Brain microvascular endothelial cell (primary cell): ENCODE data around the gene OR10D3.

ENCODE experiments used
- DNase-seq: peaks from one replicate; pipeline ENCODE4 v3.0.0-alpha.2; 2020
- H3K27ac ChIP-seq: fragments of 250-450 bp; sonication (Bioruptor Pico); 2 replicates; pipeline ENCODE4 v1.5.1; 2020; ENCODE audit warnings: mild to moderate bottlenecking, moderate library complexity
- H3K27me3 ChIP-seq: fragments of 250-450 bp; sonication (Bioruptor Pico); replicated peaks from 2 replicates; pipeline ENCODE4 v1.5.1; 2020; ENCODE audit warnings: mild to moderate bottlenecking
- H3K36me3 ChIP-seq: fragments of 250-450 bp; sonication (Bioruptor Pico); replicated peaks from 2 replicates; pipeline ENCODE4 v1.5.1; 2020; ENCODE audit warnings: mild to moderate bottlenecking
- H3K4me3 ChIP-seq: 2 replicates; pipeline ENCODE4 v1.5.1; 2011; ENCODE audit warnings: low read depth, mild to moderate bottlenecking, control low read depth, low read length, moderate library complexity
- CTCF ChIP-seq: IDR thresholded peaks from 2 replicates; pipeline ENCODE4 v1.5.1; 2011; ENCODE audit warnings: low read depth, mild to moderate bottlenecking, moderate library complexity, low read length, control low read depth, inconsistent platforms; ENCODE audit errors: missing control alignments
- in situ Hi-C: cut with HindIII; loops from 2 replicates; pipeline ENCODE4 v1.10.0; 2017; ENCODE audit warnings: low sequenced_read_pairs, low pct_ligation_motif_present

OR10D3 gene

GRCh38 chr11:124198897-124199296 is 15.8 kb downstream of the OR10D3 start:
- no peak for DNase-seq
- H3K27ac ChIP-seq = no peak overlapping the region
- no peaks in the 10 kb centered on the region for H3K36me3 ChIP-seq
- in situ Hi-C loops = no loop called here
- no peak for TF ChIP-seq CTCF
- no peaks in the 10 kb centered on the region for H3K27me3 ChIP-seq
- H3K4me3 ChIP-seq = no peak overlapping the region

GRCh38 chr11:124199702-124200101 is 16.6 kb downstream of the OR10D3 start:
- in situ Hi-C loops = no loop called here
- H3K36me3 ChIP-seq = no peaks in the 10 kb centered on the region
- TF ChIP-seq CTCF = no peak
- H3K4me3 ChIP-seq = no peak overlapping the region
- H3K27ac ChIP-seq = no peak overlapping the region
- no peaks in the 10 kb centered on the region for H3K27me3 ChIP-seq
- no peak for DNase-seq

GRCh38 chr11:124200671-124201070 is 17.5 kb downstream of the OR10D3 start:
- no peaks in the 10 kb centered on the region for H3K36me3 ChIP-seq
- TF ChIP-seq CTCF = no peak
- H3K27me3 ChIP-seq = no peaks in the 10 kb centered on the region
- in situ Hi-C loops = no loop called here
- H3K27ac ChIP-seq = no peak overlapping the region
- no peak for DNase-seq
- no peak overlapping the region for H3K4me3 ChIP-seq

DNA sequence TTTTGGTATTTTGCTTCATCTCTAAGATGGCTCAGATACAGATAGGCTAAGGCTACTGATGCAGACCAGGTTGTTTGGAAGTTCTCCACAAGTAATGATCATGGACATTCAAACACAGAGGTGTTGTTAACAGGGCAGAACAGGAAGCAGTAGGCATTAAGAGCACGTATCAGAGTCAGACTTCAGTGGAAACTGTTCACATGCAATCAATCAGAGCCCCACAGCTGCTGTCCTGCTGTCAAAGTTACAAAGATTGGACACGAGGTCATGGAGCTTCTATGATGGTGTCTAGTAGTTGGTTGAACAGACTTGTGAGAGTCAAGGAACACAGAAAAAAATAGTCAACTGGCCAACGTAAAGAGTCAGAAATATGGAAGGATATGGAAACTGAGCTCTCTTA is 19.8 kb downstream of the OR10D3 start:
- no peaks in the 10 kb centered on the region for H3K36me3 ChIP-seq
- no peaks in the 10 kb centered on the region for H3K27me3 ChIP-seq
- no peak for TF ChIP-seq CTCF
- no peak for DNase-seq
- no peak overlapping the region for H3K4me3 ChIP-seq
- no peak overlapping the region for H3K27ac ChIP-seq
- in situ Hi-C loops = no loop called here

DNA sequence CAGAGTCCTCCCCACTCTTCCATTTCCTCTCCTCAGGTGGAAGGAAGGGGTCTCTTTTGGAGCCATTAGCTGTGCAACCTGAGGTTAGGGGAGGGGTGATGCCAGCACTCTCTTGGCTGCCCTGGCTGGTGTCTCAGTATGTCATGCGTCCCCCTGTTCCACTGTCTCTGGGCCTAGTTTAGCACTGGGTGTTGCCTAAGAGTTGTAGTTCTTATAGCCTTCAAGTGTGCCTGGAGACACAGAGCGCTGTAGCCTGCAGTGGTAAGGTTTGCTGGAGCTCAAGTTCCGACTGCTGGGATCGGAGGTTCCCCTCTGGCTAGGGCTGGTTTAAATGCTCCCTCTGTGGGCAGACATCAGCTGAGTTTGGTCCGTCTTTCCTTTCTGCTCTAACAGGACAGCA is 20.9 kb downstream of the OR10D3 start:
- Histone ChIP-seq H3K27ac (no peak overlapping the region), H3K27me3 (no peaks in the 10 kb centered on the region), H3K36me3 (no peaks in the 10 kb centered on the region), H3K4me3 (no peak overlapping the region)
- in situ Hi-C loops = no loop called here
- no peak for DNase-seq
- no peak for TF ChIP-seq CTCF

DNA sequence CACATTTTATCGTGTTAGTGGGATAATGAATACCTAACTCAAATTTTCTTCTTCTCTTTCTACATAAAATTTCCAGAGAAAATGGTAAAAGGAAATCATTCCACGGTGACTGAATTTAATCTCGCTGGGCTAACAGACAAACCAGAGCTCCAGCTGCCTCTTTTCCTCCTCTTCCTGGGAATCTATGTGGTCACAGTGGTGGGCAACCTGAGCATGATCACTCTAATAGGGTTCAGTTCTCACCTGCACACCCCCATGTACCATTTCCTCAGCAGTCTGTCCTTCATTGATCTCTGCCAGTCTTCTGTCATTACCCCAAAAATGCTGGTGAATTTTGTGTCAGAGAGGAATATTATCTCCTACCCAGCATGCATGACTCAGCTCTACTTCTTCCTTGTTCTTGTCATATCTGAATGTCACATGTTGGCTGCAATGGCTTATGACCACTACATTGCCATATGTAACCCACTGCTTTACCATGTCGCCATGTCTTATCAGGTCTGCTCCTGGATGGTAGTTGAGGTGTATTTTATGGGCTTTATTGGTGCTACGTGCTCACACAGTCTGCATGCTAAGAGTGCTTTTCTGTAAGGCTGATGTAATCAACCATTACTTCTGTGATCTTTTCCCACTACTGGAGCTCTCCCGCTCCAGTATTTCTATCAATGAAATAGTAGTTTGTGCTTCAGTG is 24.1 kb downstream of the OR10D3 start:
- no peak overlapping the region for H3K27ac ChIP-seq
- H3K36me3 ChIP-seq = no peaks in the 10 kb centered on the region
- DNase-seq = no peak
- no peaks in the 10 kb centered on the region for H3K27me3 ChIP-seq
- in situ Hi-C loops = no loop called here
- no peak for TF ChIP-seq CTCF
- no peak overlapping the region for H3K4me3 ChIP-seq
